D721Med (cell line): ENCODE data around the gene RNF152.
A peak's percentile ranks its signal among the peaks of the same experiment; 100 is the strongest.
"Not testable (repeated sequence)": the region's sequence is repeated elsewhere in the genome, so short reads cannot be mapped to it uniquely, and the experiment has no call there.

Experiments used
- DNase-seq: peaks from one replicate; pipeline ENCODE4 v3.0.0; 2011; ENCODE audit warnings: low spot score; ENCODE audit not compliant: insufficient read length
- FAIRE-seq: peaks from 2 replicates; lab custom pipeline; 2011; peaks lifted over from hg19 to GRCh38; lab: Jason Lieb, UNC
- CTCF ChIP-seq: IDR thresholded peaks from 2 replicates; pipeline ENCODE4 v1.5.1; 2012; ENCODE audit warnings: mild to moderate bottlenecking, control low read depth; ENCODE audit not compliant: insufficient read depth; ENCODE audit errors: missing control alignments

The RNF152 gene

DNA sequence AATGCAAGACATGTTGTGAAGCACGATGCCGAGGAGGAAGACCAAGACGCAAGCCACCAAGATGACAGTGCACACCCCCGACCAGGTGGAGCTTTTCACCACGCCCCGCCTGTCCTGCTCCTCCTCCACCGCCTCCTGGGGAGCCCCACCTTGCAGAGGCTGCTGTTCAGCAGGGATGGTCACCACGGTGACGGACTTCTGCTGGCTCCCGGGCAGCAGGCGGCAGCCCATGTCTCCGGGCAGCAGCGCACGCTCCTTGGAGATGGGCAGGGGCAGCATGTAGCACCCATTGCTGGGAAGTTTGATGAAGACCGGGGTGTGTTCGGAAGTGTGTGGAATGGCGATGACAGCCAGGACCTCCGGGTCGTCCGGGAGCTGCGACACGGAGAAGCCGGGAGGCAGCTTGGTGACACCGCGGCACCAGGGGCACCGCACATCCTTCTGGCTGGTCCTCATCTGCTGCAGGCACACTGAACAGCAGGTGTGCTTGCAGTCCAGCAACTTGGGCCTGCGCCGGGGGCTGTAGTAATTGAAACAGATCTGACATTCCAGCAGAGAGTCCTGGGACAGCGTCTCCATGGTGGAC lies 76.8 kb downstream of the RNF152 start:
- no peak for FAIRE-seq
- TF ChIP-seq CTCF = no peak

GRCh38 chr18:61808286-61808685 lies 84.5 kb downstream of the RNF152 start:
- FAIRE-seq = peak; percentile 89
- DNase-seq = no peak
- TF ChIP-seq CTCF = no peak

More for the DNA sequence above, 76.8 kb downstream of the RNF152 start:
- DNase-seq = no peak

DNA sequence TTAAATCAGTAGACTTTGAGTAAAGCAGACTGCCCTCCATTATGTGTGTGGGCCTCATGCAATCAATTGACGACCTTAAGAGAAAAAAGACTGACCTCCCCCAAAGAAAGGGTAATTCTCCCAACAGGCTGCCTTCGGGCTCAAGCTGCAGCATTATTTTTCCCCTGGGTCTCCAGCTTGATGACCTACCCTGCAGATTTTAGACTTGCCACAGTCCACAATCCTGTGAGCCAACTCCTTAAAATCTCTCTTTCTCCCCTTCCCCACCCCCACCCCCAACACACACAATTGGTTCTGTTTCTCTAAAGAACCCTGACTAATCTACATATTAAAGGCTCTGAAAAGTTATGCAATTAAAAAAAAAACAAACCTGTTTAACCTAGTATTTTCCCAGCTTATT lies 89.4 kb downstream of the RNF152 start:
- no peak for DNase-seq
- no peak for TF ChIP-seq CTCF
- peak; percentile 82 for FAIRE-seq

DNA sequence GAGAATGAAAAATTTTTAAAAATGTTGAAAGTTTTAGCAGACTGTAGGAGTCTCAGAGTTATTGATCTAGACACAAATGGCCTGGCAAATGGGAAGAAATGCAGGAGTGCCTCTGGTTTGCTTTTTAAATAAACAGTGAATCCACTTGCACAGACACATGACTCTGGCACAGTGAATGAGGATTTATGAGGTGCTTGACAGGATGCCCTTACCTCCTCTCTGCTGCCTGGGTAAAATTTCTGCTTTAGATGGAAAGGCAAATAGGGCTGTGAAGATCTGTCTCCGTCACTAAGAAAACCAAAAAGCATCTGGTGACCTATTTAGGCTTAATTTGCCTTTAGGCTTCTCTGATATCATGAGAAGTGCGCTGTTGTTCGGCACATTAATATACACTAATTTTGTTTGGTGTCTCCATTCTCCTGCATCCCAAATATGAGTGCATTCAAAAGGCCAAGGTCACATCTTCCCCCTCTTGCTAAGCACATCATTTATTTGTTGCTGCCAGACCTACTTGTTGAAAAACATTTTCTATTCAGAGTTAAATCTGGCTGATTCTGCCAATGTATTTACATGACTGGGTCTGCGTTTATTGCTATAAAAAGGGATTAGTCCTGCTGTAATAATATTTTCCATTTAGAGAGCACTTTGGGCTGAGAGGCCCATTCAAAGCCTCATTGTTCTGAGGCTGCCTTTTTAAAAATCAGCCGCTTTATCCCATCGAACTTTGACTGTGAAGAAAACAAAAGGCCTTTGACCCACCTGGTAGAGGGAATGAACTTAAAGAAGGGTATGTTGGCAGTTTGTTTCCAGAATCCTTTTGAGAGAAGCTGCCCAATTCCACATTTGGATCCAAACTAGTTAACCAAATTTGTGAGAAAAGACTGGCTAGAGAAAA lies 94.9 kb downstream of the RNF152 start:
- DNase-seq (no peak), FAIRE-seq (peak; percentile 82)
- no peak for TF ChIP-seq CTCF

- no peak for TF ChIP-seq CTCF
- FAIRE-seq (peak; percentile 95), DNase-seq (no peak)
These were observed 101.8 kb downstream of the RNF152 start for GRCh38 chr18:61791031-61791430.

GRCh38 chr18:61787011-61787670 lies 105.7 kb downstream of the RNF152 start:
- FAIRE-seq, DNase-seq: not testable (repeated sequence)

GRCh38 chr18:61785588-61785987 lies 107.2 kb downstream of the RNF152 start:
- DNase-seq (no peak), FAIRE-seq (peak; percentile 95)
- no peak for TF ChIP-seq CTCF
